Liver (tissue), 9 donors: ENCODE results near the gene SENP1. TPM values are rescaled to one million over a fixed set of nuclear protein-coding genes. Genes with fewer than 3 reads are reported as not detected.

Experiments
- DNase-seq: peaks from one replicate; pipeline ENCODE4 v3.0.0-alpha.2; 2017; ENCODE audit warnings: low spot score
- H3K27ac ChIP-seq, 2 donors: one replicate each; pipeline ENCODE4 v1.7.0; 2013; ENCODE audit warnings: inconsistent platforms in 2 of 2, low read length in 2 of 2, control low read depth in 1 of 2, low read depth in 1 of 2, mild to moderate bottlenecking in 1 of 2
- H3K27me3 ChIP-seq, 4 donors: one replicate each; pipeline versions ENCODE4 v1.6.1 to v1.7.0; 2013; ENCODE audit warnings: low read length in 3 of 4, inconsistent platforms in 1 of 4, mild to moderate bottlenecking in 1 of 4, moderate library complexity in 1 of 4; ENCODE audit not compliant: control insufficient read depth in 4 of 4, insufficient read depth in 4 of 4
- H3K36me3 ChIP-seq, 4 donors: one replicate each; pipeline versions ENCODE4 v1.6.1 to v1.7.0; 2013; ENCODE audit warnings: low read length in 3 of 4, mild to moderate bottlenecking in 3 of 4, low read depth in 1 of 4, moderate library complexity in 1 of 4; ENCODE audit not compliant: control insufficient read depth in 4 of 4, insufficient read depth in 3 of 4
- H3K4me1 ChIP-seq, 4 donors: one replicate each; pipeline versions ENCODE4 v1.6.1 to v1.7.0; 2013; ENCODE audit warnings: low read length in 3 of 4, mild to moderate bottlenecking in 3 of 4, moderate library complexity in 1 of 4; ENCODE audit not compliant: control insufficient read depth in 4 of 4, insufficient read depth in 4 of 4
- H3K4me3 ChIP-seq, 3 donors: one replicate each; pipeline versions ENCODE4 v1.6.1 to v1.7.0; 2013; ENCODE audit warnings: low read length in 3 of 3, control low read depth in 1 of 3, low read depth in 1 of 3, mild to moderate bottlenecking in 1 of 3
- H3K9ac ChIP-seq, 2 donors: one replicate each; pipeline ENCODE4 v1.7.0; 2013; ENCODE audit warnings: low read length in 2 of 2, mild to moderate bottlenecking in 2 of 2, moderate library complexity in 2 of 2, control low read depth in 1 of 2, low read depth in 1 of 2
- H3K9me3 ChIP-seq, 4 donors: one replicate each; pipeline versions ENCODE4 v1.6.1 to v1.7.0; 2013; ENCODE audit warnings: low read length in 3 of 4; ENCODE audit not compliant: control insufficient read depth in 4 of 4
- CTCF ChIP-seq: fragments of 150-350 bp; IDR thresholded peaks from 2 replicates; pipeline ENCODE4 v1.5.1; 2017; ENCODE audit warnings: improper control_type of control experiment, low read depth, low read length; ENCODE audit not compliant: missing input control
- EGR1 ChIP-seq, 2 donors: IDR thresholded peaks; 2 replicates each; pipeline ENCODE4 v1.6.1; 2016 to 2018; ENCODE audit warnings: antibody characterized with exemption in 2 of 2, low read depth in 2 of 2
- FOXA1 ChIP-seq: IDR thresholded peaks from 2 replicates; pipeline ENCODE4 v1.6.1; 2016; ENCODE audit warnings: antibody characterized with exemption
- FOXA2 ChIP-seq: IDR thresholded peaks from 2 replicates; pipeline ENCODE4 v1.6.1; 2016; ENCODE audit warnings: antibody characterized with exemption
- GABPA ChIP-seq, 2 donors: IDR thresholded peaks in 1 of 2; conservative IDR thresholded peaks in 1 of 2; 2 replicates each; pipeline ENCODE4 v1.6.1; 2016; ENCODE audit warnings: antibody characterized with exemption in 2 of 2, mild to moderate bottlenecking in 1 of 2, moderate library complexity in 1 of 2
- HNF4A ChIP-seq, 2 donors: conservative IDR thresholded peaks; 2 replicates each; pipeline ENCODE4 v1.6.1; 2016; ENCODE audit warnings: antibody characterized with exemption in 2 of 2, mild to moderate bottlenecking in 2 of 2
- HNF4G ChIP-seq: IDR thresholded peaks from 2 replicates; pipeline ENCODE4 v1.6.1; 2016; ENCODE audit warnings: antibody characterized with exemption
- JUND ChIP-seq, 2 donors: IDR thresholded peaks; 2 replicates each; pipeline ENCODE4 v1.6.1; 2016; ENCODE audit warnings: antibody characterized with exemption in 2 of 2
- MAX ChIP-seq: IDR thresholded peaks from 2 replicates; pipeline ENCODE4 v1.6.1; 2016; ENCODE audit warnings: antibody characterized with exemption
- NR2F2 ChIP-seq: IDR thresholded peaks from 2 replicates; pipeline ENCODE4 v1.6.1; 2016; ENCODE audit warnings: antibody characterized with exemption
- RAD21 ChIP-seq, 2 donors: IDR thresholded peaks; 2 replicates each; pipeline ENCODE4 v1.6.1; 2016; ENCODE audit warnings: antibody characterized with exemption in 2 of 2, mild to moderate bottlenecking in 2 of 2
- REST ChIP-seq: IDR thresholded peaks from 2 replicates; pipeline ENCODE4 v1.6.1; 2016; ENCODE audit warnings: antibody characterized with exemption, mild to moderate bottlenecking
- RXRA ChIP-seq, 2 donors: IDR thresholded peaks; 2 replicates each; pipeline ENCODE4 v1.6.1; 2017 to 2018; ENCODE audit warnings: antibody characterized with exemption in 2 of 2, mild to moderate bottlenecking in 1 of 2
- SP1 ChIP-seq: IDR thresholded peaks from 2 replicates; pipeline ENCODE4 v1.6.1; 2018; ENCODE audit warnings: antibody characterized with exemption, mild to moderate bottlenecking
- TAF1 ChIP-seq: conservative IDR thresholded peaks from 2 replicates; pipeline ENCODE4 v1.6.1; 2016; ENCODE audit warnings: antibody characterized with exemption, mild to moderate bottlenecking
- YY1 ChIP-seq: IDR thresholded peaks from 2 replicates; pipeline ENCODE4 v1.6.1; 2016; ENCODE audit warnings: antibody characterized with exemption, mild to moderate bottlenecking
- ZBTB33 ChIP-seq: IDR thresholded peaks from 2 replicates; pipeline ENCODE4 v1.6.1; 2016; ENCODE audit warnings: antibody characterized with exemption
- WGBS: extraction: QIAGEN DNeasy Blood & Tissue Kit; methylation state at CpG from one replicate; pipeline ENCODE4 v1.1.7; 2013; 5-methylcytosine and 5-hydroxymethylcytosine counted together
- polyA plus RNA-seq, 2 donors: library from polyadenylated mRNA; stranded (reverse) in 1 of 2; unstranded in 1 of 2; fragments of 200-250 nt in 1 of 2; fragments of >200 nt in 1 of 2; fragmentation: Nextera tagmentation in 1 of 2; extraction: Ambion mirVana in 1 of 2; gene quantifications; one replicate each; pipeline versions ENCODE4 v1.2.1 to v1.2.3, GENCODE V29; 2013 to 2015
- total RNA-seq, 2 donors: library from RNA; depleted of rRNA; stranded (reverse); fragments of >200 nt; gene quantifications; one replicate each; pipeline ENCODE4 v1.2.3, GENCODE V29; 2014
- TF ChIP-seq, protein P1 (sequence below): IDR thresholded peaks from 2 replicates; pipeline ENCODE4 v1.6.1; 2016; ENCODE audit warnings: antibody characterized with exemption
- donor health status: healthy.
- donor health status: healthy.
- donor health status: healthy.
- donor health status: healthy.
- donor health status: healthy.

The SENP1 gene
- total and polyA plus RNA-seq, 4 donors = 1.4 to 11.7 (median 4.2) TPM

- TF ChIP-seq MAX (no peak), FOXA2 (no peak), RXRA (IDR thresholded peaks at IDR 0.05) (no peak), HNF4A (conservative IDR thresholded peaks at IDR 0.05) (no peak)
These were observed 21.8 kb downstream of the SENP1 start (continued) for GRCh38 chr12:48084066-48084465.

- H3K9ac ChIP-seq = no peak overlapping the region
- TF ChIP-seq FOXA1 (no peak), RAD21 (IDR thresholded peaks at IDR 0.05) (no peak), RXRA (IDR thresholded peaks at IDR 0.05) (no peak), FOXA2 (no peak), NR2F2 (no peak), ZBTB33 (no peak)
- WGBS = 99% methylated on average over 3 of the region's 3 CpGs
- H3K27me3 ChIP-seq = no peaks in the 10 kb centered on the region
- peaks cover 4 to 16% (median 11%) of the 10 kb centered on the region in 4 donors for H3K36me3 ChIP-seq
- H3K4me1 ChIP-seq = no peaks in the 10 kb centered on the region
- H3K4me3 ChIP-seq = no peak overlapping the region
- no peak for DNase-seq
- no peak overlapping the region for H3K27ac ChIP-seq
- H3K9me3 ChIP-seq = no peaks in the 10 kb centered on the region
These were observed 25.1 kb downstream of the SENP1 start for GRCh38 chr12:48080821-48081220.

- no peak overlapping the region for H3K4me3 ChIP-seq
- H3K4me1 ChIP-seq = no peaks in the 10 kb centered on the region
- H3K9me3 ChIP-seq = no peaks in the 10 kb centered on the region
- TF ChIP-seq FOXA2 = no peak
- no peak for TF ChIP-seq JUND (IDR thresholded peaks at IDR 0.05)
- TF ChIP-seq TAF1 = no peak
- no peak for TF ChIP-seq CTCF
- TF ChIP-seq MAX = no peak
- TF ChIP-seq FOXA1 = no peak
- TF ChIP-seq RXRA (IDR thresholded peaks at IDR 0.05) = no peak
- no peak for TF ChIP-seq GABPA (IDR thresholded peaks at IDR 0.05 in 1 of 2, conservative IDR thresholded peaks at IDR 0.05 in 1 of 2)
- no peak for TF ChIP-seq YY1
- TF ChIP-seq EGR1 (IDR thresholded peaks at IDR 0.05; ENCODE audit: low read depth in 2 of 2) = no peak
- TF ChIP-seq SP1 = no peak
- no peak for TF ChIP-seq NR2F2
- TF ChIP-seq HNF4A (conservative IDR thresholded peaks at IDR 0.05) = no peak
- TF ChIP-seq, protein P1, sequence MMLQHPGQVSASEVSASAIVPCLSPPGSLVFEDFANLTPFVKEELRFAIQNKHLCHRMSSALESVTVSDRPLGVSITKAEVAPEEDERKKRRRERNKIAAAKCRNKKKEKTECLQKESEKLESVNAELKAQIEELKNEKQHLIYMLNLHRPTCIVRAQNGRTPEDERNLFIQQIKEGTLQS = no peak
- no peak for TF ChIP-seq HNF4G
- TF ChIP-seq ZBTB33 = no peak
- TF ChIP-seq RAD21 (IDR thresholded peaks at IDR 0.05) = no peak
- no peak for TF ChIP-seq REST
- no peak for DNase-seq
- H3K27me3 ChIP-seq = no peaks in the 10 kb centered on the region
- 97% methylated on average over 5 of the region's 5 CpGs for WGBS
- no peak overlapping the region for H3K27ac ChIP-seq
- H3K36me3 ChIP-seq = peaks cover 4 to 14% (median 9%) of the 10 kb centered on the region in 4 donors
- H3K9ac ChIP-seq = no peak overlapping the region
These were observed 25.6 kb downstream of the SENP1 start for GRCh38 chr12:48080285-48080684.
